ENCODE measurements around the gene ZSWIM1.

The ZSWIM1 gene

DNA sequence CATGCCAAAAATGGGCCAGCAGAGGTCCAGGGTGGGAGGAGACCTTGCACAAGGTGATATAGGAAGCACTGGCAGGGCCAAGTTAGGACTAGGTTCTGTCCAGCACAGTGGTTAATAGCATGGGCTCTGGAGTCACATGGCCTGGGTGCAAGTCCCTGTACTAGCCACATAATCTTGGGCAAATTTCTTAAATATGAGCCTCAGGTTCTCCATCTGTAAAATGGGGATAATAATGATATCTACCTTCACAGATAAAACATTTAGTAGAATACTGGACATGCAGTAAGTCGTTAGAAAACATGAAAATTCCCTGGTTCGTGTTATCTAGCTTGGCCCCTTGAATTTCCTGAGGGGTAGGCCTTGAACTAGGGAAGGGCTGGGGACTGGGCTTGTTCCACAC, 16.3 kb downstream of the ZSWIM1 start:
- no peaks in the 10 kb centered on the region for H3K9me2 ChIP-seq (replicated peaks; ENCODE audit: insufficient read depth, low read length)
- no peaks in the 10 kb centered on the region for H3K36me3 ChIP-seq (replicated peaks; ENCODE audit: insufficient read depth, low read length)
- no peak overlapping the region for H3K9ac ChIP-seq (ENCODE audit: low read length)
- no peaks in the 10 kb centered on the region for H3K9me3 ChIP-seq (replicated peaks; ENCODE audit: insufficient read depth, low read length)
- TF ChIP-seq EZH2phosphoT487 (IDR thresholded peaks at IDR 0.05; ENCODE audit: low read length) (no peak), EZH2 (optimal IDR thresholded peaks at IDR 0.05; ENCODE audit: low read depth, low read length) (no peak)
- TF ChIP-seq, protein P1, sequence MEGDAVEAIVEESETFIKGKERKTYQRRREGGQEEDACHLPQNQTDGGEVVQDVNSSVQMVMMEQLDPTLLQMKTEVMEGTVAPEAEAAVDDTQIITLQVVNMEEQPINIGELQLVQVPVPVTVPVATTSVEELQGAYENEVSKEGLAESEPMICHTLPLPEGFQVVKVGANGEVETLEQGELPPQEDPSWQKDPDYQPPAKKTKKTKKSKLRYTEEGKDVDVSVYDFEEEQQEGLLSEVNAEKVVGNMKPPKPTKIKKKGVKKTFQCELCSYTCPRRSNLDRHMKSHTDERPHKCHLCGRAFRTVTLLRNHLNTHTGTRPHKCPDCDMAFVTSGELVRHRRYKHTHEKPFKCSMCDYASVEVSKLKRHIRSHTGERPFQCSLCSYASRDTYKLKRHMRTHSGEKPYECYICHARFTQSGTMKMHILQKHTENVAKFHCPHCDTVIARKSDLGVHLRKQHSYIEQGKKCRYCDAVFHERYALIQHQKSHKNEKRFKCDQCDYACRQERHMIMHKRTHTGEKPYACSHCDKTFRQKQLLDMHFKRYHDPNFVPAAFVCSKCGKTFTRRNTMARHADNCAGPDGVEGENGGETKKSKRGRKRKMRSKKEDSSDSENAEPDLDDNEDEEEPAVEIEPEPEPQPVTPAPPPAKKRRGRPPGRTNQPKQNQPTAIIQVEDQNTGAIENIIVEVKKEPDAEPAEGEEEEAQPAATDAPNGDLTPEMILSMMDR (IDR thresholded peaks at IDR 0.05; ENCODE audit: low read length): no peak
- peaks cover 7% of the 10 kb centered on the region for H3K79me2 ChIP-seq (ENCODE audit: low read length)
- H3K4me2 ChIP-seq (ENCODE audit: low read depth, low read length): no peak overlapping the region
- no peak overlapping the region for H2AFZ ChIP-seq (ENCODE audit: low read length)
- H3K4me3 ChIP-seq (ENCODE audit: low read length): no peak overlapping the region
- H3F3A ChIP-seq (ENCODE audit: insufficient read depth, low read length): peaks cover 9% of the 10 kb centered on the region
- peaks cover 10% of the 10 kb centered on the region for H3K4me1 ChIP-seq (ENCODE audit: low read length)
- no peak overlapping the region for H3K27ac ChIP-seq (ENCODE audit: low read length)
- no peaks in the 10 kb centered on the region for H4K20me1 ChIP-seq (ENCODE audit: insufficient read depth, low read length)
- no peaks in the 10 kb centered on the region for H3K27me3 ChIP-seq (replicated peaks; ENCODE audit: insufficient read depth, low read length)
- no peak for DNase-seq

DNA sequence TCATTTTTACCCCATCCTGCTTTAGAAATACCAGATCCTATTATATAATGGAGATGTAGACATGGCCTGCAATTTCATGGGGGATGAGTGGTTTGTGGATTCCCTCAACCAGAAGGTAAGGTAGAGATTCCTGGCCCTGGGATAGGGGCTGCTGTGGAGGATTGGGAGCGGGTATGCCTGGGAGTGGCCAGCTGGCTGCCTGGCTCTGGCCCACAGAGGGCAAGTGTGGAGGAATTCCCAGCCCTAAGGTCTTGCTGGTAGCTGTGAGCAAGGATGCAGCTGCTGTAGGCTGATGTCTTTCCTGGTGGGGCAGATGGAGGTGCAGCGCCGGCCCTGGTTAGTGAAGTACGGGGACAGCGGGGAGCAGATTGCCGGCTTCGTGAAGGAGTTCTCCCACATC, 16.7 kb downstream of the ZSWIM1 start:
- no peak overlapping the region for H3K27ac ChIP-seq (ENCODE audit: low read length)
- no peak overlapping the region for H3K4me3 ChIP-seq (ENCODE audit: low read length)
- no peak overlapping the region for H3K9ac ChIP-seq (ENCODE audit: low read length)
- H3K9me2 ChIP-seq (replicated peaks; ENCODE audit: insufficient read depth, low read length): no peaks in the 10 kb centered on the region
- H3K27me3 ChIP-seq (replicated peaks; ENCODE audit: insufficient read depth, low read length): no peaks in the 10 kb centered on the region
- no peak overlapping the region for H3K4me2 ChIP-seq (ENCODE audit: low read depth, low read length)
- no peak for TF ChIP-seq EZH2 (optimal IDR thresholded peaks at IDR 0.05; ENCODE audit: low read depth, low read length)
- TF ChIP-seq, protein P1 (IDR thresholded peaks at IDR 0.05; ENCODE audit: low read length): no peak
- TF ChIP-seq EZH2phosphoT487 (IDR thresholded peaks at IDR 0.05; ENCODE audit: low read length): no peak
- H4K20me1 ChIP-seq (ENCODE audit: insufficient read depth, low read length): no peaks in the 10 kb centered on the region
- peaks cover 6% of the 10 kb centered on the region for H3K4me1 ChIP-seq (ENCODE audit: low read length)
- H3F3A ChIP-seq (ENCODE audit: insufficient read depth, low read length): peaks cover 5% of the 10 kb centered on the region; the same call in 1 of the 2 replicates
- no peaks in the 10 kb centered on the region for H3K9me3 ChIP-seq (replicated peaks; ENCODE audit: insufficient read depth, low read length)
- H3K79me2 ChIP-seq (ENCODE audit: low read length): peaks cover 5% of the 10 kb centered on the region; the same call in 1 of the 2 replicates
- no peak overlapping the region for H2AFZ ChIP-seq (ENCODE audit: low read length)
- H3K36me3 ChIP-seq (replicated peaks; ENCODE audit: insufficient read depth, low read length): no peaks in the 10 kb centered on the region
- DNase-seq: no peak

DNA sequence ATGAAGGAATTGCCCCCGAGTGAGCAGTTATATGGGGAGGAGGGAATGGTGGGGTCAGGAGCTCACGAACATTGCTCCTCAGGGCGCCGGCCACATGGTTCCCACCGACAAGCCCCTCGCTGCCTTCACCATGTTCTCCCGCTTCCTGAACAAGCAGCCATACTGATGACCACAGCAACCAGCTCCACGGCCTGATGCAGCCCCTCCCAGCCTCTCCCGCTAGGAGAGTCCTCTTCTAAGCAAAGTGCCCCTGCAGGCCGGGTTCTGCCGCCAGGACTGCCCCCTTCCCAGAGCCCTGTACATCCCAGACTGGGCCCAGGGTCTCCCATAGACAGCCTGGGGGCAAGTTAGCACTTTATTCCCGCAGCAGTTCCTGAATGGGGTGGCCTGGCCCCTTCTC, 17.3 kb downstream of the ZSWIM1 start:
- Histone ChIP-seq H3K4me2 (ENCODE audit: low read depth, low read length) (no peak overlapping the region), H3K4me1 (ENCODE audit: low read length) (no peaks in the 10 kb centered on the region), H3K79me2 (ENCODE audit: low read length) (peaks cover 5% of the 10 kb centered on the region; the same call in 1 of the 2 replicates), H3K9me2 (replicated peaks; ENCODE audit: insufficient read depth, low read length) (no peaks in the 10 kb centered on the region), H3K27ac (ENCODE audit: low read length) (no peak overlapping the region), H2AFZ (ENCODE audit: low read length) (no peak overlapping the region), H3K4me3 (ENCODE audit: low read length) (no peak overlapping the region), H3K27me3 (replicated peaks; ENCODE audit: insufficient read depth, low read length) (no peaks in the 10 kb centered on the region), H3K36me3 (replicated peaks; ENCODE audit: insufficient read depth, low read length) (no peaks in the 10 kb centered on the region), H4K20me1 (ENCODE audit: insufficient read depth, low read length) (no peaks in the 10 kb centered on the region), H3F3A (ENCODE audit: insufficient read depth, low read length) (peaks cover under 1% of the 10 kb centered on the region; the same call in 1 of the 2 replicates), H3K9me3 (replicated peaks; ENCODE audit: insufficient read depth, low read length) (no peaks in the 10 kb centered on the region), H3K9ac (ENCODE audit: low read length) (no peak overlapping the region)
- DNase-seq: no peak
- TF ChIP-seq EZH2phosphoT487 (IDR thresholded peaks at IDR 0.05; ENCODE audit: low read length): no peak
- TF ChIP-seq, protein P1 (IDR thresholded peaks at IDR 0.05; ENCODE audit: low read length): no peak
- TF ChIP-seq EZH2 (optimal IDR thresholded peaks at IDR 0.05; ENCODE audit: low read depth, low read length): no peak
